Glomerular visceral epithelial cell (primary cell): ENCODE measurements around the gene CABLES2.

Source experiments
- DNase-seq: peaks from one replicate; pipeline ENCODE4 v3.0.0-alpha.2; 2016; ENCODE audit errors: extremely low spot score

Gene CABLES2

DNA sequence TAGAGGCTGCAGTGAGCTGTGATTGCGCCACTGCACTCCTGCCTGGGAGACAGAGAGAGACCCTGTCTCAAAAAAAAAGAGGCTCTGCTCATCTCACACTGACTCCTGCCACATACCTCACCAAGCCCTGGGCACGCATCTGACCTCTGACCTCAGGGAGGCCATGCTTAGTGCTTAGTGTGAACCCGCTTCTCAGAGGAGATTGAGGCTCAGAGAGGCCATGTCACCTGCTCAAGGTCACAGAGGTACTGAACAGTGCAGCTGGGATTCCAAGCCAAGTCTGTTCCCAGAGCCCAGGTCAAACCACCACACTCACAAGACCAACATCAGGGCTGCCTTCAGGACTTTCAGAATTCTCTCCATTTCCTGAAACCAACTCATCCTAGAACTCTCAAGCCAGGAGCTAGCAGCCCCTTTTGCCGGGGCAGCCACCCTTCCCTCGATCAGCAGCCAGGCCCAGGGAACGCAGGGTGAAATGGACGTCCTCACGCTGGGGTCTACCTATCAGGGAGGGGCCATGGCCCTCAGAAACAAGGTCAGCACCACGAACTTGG, 2.9 kb downstream of the CABLES2 start:
- no peak for DNase-seq

DNA sequence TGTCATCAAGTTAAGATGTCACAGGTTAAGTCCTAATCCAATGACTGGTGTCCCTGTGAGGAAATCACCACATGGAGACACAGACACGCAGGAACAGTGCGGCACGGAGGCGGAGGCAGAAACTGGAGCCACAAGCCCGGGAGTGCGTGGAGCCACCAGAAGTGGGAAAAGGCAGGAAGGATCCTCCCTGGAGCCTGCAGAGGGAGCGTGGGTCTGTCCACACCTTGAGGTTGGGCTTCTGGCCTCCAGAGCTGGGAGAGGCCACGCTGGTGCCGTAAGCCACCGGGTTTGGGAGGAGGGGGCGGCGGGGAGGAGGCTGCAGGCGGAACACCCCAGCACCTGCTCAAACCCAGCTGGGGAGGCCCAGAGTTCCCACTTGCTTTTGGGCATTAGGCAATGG, 3.8 kb downstream of the CABLES2 start:
- no peak for DNase-seq

DNA sequence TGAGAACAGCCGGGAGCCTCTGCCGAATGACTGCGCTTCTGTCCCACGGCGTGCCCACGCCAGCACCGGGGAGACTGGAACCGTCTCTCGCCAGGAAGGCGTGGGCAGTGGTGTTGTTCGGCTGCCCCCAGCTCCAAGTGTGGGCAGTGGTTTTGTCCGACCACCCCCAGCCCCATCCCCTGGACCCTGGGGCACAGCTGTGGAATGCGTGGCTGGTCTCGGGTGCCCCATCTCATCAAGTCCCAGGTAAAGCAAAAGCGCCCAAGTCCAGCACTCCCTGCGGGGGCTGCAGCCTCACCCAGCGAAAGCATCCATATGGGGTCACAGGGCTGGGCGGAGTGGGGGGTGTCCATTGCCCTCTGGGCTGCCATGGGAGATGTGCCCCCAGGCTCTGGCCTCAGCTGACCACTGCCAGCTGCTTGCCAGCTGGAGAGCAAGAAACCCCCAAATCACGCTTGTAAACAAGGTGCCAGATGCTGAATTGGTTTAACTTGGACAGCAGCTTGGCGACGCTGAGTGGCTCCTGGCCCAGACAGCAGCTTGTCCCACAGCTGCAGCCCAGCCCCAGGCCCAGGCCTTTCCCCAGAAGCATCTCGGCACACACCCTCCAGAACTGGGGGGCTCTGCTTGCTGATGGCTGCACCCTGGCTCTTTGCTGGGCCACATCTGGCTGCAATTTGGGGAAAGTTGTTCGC, 4.5 kb downstream of the CABLES2 start:
- no peak for DNase-seq

DNA sequence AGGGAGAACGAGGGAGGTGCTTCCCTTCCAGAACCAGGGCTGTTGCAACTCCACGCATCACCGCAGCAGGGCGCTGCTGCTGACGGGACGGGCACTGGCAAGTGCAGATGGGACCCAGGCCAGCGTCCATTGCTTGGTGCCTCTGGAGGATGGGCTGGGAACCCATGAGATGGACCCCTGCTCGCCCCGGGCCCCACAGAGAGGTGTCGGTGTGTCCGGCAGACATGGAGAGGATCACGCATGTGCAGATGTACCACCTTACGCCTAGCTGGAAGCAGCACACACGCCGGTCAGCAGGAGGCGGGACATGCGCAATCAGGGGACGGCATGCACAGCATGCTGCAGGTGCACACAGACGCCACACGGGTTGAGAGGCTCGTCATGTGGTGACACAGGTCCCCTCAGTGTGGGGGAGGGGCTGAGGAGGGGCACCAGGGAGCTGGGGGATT, 5.7 kb downstream of the CABLES2 start:
- no peak for DNase-seq

DNA sequence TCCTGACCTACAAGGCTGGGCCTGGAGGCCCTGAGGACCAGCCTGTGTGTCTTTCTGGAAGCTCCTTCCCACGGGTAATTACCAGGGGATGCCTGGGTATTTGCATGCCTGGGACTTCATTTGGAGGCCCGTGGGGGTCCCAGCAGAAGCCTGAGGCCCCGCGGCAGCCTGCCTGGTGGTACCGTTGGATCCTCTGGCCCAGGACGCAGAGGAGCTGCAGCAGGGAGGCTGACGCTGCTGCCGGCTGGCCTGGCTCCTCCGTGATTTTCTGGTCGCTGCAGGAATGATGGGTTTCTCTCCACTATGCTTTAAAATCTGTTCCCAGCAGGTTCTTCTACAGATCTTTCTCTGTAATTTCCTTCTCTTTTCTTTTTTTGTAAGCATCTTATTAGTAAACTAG, 6.5 kb downstream of the CABLES2 start:
- no peak for DNase-seq

DNA sequence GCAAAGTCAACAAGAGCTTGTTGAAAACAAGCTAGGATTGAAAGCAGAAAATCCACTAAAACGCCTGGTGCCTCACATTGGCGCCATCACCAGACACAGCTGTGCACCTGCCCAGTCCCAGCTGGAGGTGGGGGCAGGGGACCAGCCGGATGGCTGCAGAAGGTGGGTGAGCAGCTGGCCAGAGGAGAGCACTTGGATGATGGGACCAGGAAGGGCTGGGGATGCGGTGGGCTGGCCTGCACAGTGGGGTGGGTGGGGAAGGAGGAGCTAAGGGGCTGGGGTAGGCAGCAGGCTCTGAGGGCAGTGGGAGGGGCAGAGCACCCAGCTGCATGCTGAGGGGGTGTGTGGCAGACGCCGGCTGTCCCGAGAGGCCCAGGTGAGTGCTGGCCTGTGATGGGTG, 7.1 kb downstream of the CABLES2 start:
- DNase-seq, result no peak

DNA sequence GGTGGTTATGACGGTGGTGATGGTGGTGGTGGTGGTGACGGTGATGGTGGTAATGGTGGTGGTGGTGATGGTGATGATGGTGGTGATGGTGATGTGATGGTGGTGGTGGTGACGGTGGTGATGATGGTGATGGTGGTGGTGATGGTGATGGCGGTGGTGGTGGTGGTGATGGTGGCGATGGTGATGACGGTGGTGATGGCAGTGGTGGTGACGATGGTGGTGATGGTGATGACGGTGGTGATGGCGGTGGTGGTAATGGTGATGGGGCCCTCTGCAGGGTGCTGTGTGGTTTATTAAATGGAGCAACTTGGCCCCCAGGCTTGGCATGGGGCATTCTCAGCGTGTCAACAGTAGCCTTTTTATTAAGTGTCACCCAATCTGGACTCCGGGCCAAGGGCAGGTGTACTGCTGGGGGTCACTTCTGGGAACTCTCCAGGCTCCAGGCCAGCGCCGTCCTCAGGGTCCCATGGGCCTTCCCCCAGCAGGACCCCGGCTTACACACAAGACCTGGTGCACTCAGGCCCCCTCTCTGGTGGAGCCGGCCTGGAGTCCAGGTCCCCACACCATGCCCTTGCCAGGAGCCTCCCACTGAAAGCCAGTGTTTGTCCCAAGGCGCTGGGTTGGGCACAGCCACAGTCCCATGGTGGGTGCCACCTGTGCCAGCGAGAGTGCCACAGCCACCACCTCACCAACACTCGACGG, 8.8 kb downstream of the CABLES2 start:
- DNase-seq, result no peak

DNA sequence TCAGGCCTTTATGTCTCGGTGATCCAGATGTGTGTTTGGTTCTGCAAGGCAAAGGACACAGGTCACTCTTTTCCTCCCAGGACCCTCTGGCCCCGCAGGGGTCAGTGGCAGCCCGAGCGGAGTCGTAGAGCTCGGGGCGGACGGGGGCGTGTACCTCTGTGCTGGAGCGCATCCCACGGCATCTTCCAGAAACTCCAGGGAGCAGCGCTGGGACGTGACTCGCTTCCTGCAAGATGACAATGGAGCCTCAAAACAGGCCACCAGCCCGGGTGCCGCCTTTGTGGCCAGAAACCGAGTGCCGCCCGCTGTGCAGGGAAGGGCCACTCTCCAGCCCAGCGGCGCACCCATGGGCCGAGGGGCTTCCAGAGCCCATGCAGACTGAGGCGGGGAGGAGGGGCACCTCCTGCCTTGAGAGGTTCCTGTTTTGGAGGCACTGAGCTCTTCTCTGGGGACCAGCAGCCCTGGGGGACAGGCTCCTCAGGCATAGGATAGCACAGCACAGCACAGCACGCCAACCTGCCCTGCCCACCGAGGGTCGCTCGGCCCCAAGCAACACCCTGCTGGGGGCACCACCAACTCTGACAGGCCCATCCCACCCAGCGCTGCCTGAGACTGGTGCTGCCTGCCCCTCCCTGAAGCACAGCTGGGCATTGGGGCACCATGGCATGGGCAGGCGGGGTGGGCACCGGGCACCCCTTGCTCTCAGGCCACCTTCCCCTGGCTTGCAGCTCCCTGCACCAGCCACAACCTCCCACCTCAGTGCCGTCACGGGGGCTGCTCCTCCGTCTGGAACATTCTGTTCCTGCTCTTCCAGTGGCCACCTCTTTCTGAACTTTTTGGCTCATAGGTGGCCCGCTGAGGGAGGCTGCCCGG, 10.5 kb downstream of the CABLES2 start:
- no peak for DNase-seq

DNA sequence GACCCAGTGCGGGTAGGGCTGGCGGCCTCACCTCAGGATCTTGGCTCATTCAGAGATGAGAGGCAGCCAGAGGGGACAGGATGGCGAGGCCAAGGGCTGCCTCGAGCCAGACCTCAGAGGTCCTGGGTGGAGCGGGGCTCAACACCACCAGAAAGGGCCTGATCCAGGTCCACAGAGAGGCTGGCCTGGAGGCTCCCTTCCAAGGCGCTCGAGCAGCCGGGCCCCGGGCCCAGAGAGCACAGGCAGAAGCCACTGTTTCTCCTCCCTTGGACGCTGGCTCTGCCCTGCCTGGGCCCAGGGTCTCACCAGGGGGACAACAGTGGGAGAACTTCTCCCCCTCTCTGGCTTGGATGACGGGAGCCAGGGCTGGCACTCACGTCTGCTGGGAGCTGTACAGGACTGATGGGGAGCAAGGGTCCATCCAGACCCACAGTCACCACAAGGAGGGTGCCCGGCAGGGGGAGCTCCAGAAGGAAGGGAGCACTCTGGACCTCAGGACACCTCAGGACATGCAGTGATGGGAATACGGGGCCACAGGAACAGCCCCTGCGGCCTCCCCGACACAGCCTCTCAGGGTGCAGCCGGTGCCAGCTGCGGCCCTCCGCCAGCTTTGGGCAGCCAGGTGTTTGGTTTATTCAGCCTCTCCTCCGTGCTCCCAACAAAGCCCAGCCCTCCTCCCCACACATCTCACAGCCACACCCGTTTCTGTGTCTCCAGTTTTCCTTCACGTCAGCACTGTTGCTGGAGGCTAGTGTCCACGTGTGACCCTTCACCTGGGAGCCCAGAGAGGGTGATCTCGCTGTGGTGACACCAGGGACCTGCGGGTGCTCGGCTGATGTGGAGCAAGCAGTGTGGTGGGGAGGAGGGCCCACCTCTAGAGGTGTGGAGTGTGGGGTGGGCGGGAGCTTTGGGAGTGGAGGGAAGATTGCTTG, 11.5 kb downstream of the CABLES2 start:
- DNase-seq, result no peak

DNA sequence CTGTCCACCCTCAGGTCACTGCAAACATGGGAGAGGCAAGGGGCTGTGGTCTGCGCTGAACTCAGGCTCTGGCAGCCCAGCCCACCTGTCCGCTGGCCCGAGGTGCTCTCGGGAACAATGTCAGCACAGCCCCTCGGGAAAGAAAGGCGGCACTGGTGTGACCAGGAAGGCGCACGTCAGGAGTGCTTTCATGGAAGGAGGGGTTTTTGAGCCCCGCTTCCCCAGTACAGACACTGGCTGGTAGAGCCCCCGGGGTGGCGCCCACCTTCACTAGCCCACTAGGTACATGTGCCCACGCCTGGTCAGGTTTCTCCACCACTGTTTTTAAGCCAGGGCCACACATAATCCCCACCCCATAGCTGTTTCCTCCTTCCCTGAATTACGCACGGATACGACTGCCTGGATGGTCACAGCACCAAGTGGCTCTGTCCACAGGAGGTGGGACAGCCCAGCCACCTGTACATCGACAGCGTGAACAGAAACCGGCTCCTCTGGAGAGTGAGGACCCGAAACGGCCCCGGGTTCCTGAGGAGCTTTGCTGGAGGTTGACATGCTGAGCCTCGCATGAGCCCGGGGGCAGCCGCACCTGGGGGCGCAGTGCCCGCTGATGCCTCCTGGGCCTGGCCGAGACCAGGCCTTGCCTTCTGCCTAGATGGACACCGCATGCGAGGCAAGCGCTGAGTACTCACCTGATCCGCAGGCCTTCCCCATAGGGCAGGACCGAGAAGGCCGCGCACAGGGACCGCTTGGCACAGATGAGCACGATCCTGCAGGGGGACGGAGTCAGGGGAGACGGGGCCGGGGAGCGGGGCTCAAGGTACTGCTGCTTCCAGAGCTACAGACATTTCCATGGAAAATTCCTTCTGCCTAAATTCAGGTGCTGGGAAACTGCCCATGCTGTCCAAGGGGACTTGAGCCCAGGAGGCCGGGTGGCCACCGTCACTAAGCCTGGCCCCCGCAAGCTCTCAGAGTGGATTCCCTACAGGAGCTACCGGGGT, 12.5 kb downstream of the CABLES2 start:
- no peak for DNase-seq

DNA sequence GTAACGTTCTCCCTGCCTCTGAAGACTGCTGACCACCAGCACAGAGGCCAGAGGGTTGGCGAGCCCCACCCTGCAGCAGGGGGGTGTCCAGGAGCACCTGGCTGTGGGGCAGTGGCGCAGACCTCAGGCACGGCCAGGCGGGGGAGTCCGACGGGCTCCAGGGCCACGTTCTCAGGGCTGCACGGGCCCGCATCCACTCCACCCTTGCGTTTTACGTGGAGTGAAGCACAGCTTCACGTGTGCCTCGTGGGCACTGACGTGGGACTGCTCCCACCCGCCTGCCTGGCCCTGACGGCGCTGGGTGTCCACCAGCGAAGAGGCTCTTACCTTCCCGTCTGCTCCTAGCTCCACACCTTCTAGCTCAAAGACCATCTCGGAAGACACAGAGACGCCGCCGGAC, 13.3 kb downstream of the CABLES2 start:
- DNase-seq, result no peak

DNA sequence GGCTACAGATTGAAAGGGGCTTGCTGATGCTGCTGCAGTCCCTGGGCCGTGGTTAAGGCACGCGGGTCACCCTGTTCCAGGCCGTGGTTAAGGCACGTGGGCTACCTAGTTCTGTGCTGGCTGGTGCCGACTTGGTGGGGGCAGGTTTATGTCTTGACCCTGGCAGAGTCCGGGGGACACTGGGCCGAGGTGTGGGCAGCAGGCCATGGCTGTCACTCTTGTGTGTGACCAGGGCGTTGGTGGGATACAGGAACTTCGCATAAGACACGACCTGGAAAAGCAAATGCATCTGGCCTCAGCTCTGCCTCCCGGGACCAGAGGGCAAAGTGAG, 13.8 kb downstream of the CABLES2 start:
- no peak for DNase-seq

DNA sequence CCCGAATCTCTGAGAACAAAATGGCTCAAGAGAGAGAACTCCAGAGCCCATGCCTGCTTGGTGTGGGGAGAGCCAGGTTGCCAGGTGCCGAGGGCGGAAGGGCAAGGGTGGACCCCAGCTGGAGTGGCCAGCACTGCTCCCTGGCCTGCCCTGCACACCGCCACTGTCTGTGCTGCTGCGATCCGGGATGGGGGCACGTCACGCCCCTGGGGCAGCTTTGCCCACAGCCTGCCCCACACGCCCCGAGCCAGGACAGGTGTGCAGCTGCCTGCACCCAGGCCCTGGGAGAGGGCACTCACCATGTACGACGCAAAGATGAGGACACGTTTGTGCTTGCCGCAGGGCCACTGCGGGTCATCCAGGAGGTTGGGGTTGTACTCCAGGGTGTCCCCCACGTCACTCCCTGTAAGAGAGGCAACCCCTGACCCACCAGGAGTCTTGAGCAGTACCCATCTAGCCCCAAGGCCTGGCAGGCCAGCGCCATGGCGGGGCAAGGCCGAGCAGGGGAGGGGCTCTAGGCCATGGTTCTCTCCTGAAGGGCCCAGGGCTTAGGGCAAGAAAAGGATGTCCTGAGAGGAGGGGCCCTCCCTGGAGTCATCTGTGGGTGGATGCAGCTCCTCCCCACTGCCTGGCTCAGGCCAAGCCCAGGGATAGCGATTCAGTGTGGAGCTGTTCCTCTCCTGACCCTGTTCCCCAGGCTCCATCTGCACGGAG, 14.3 kb downstream of the CABLES2 start:
- DNase-seq, result no peak

DNA sequence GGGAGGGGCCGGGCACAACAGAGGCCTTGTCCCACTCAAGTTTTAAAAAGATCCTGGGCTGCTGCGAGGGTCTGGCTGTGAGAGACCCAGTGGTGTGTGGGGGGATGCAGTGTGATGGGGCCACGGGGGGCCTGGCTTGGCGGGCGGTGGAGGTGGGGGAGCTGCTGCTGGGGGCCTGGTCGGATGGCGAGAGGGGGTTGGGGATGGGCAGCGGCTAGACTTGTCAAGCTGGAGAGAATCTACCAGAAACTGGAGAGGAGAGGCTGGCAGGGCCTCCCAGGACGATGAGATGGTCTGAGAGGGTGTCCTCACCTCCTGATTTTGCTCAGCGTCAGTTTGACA, 15.0 kb downstream of the CABLES2 start:
- DNase-seq, result no peak

DNA sequence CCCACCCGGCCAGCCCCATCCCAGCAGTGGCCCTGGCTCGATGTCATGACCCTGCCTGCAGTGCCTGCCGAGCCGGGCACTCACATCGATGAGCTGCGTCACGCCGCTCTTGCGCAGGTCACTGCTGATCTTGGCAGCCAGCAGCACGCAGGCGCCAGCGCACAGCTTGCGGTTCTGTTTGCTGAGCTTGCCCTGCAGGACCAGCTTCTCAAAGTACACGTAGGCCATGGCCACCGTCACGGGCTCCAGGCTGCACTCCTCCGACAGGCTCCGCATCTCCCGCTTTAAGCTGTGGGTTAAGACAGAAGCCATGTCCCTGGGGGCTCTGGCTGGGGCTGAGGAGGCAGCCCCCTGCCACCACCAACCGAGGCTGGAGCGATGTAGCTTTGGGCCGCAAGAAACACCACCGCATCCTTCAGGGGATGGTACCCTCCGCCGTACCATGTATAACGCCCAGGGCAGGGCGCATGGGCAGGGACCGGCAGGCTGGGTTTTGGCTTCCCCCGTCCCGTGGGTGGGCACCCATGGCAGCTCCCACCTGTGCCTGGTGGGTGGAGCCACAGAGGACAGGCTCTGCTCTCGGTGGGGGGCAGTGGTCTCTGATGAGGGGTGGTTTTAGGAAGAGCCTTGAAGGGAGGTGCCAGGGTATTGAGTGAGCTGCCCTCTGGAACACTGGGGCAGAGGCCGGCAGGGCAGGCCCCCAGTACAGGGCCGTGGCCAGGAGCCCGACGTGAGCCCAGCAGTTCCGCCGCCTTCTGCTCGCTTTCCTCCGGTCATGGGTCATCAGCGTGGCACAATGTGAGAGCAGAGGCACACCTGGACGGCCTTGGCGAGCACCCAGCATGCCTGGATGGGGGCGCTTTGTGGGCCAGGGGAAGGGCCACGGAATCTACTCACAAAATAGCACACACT, 15.7 kb downstream of the CABLES2 start:
- no peak for DNase-seq

DNA sequence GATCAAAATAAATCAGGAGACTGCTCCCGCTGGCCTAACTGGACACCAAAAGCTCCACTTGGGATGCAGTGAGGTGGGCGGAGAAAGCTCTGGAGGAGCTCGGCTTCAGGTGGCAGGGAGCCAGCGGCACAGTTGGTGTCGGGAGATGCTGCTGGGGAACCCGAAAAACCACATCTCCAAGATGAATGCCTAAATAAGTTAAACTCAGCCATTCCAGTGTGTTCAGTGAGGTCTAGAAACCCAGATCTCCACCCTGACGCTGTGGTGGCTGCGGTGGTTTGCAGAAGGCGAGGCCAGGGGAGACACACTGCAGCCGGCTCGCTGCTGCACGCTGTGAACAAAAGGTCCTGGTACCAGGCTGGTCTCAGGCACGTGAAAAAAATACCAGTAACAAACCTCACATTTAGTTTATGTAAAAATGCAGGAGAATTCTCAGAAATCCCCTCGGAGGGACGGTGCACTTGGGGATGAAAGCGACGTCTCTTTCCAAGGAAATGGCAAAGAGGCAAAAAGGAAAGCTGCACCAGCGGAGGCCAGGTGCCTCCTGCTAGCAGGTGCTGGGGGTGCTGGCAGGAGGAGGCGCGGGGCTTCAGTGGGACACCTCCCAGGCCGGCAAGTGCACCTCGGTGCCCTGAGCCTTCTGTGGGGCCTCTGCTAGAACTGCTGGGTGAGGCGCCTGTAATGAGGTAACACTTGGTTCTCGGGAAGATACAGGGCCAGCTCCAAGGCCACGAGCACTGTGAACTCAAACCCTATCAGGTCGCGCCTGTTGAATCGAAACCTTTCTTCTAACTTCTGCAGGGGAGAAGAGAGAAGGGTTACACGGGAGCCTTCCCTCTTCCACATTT, 16.5 kb downstream of the CABLES2 start:
- DNase-seq, result no peak

DNA sequence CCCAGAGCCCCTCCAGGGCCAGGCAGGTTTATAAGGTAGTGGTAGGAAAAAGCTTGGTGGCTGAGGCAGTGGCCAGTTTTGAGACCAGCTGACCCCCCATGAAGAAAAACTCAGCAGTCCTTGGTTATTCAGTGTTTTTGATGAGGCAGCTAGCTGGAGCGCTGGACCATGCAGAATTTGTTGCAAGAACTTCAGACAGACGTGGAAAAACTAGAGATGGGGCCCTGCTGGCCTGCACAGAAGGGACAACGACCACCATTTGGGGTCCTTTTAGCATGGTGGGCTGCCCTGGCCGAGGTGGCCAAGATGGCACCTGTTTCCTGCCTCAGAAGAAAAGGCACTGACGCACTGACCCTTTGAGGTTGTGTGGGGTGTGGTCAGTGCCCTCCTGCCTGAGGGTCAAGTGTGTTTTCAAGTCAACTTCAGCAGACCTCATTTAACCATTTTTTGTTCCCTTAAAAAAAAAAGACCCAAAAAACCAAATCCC, 17.4 kb downstream of the CABLES2 start:
- DNase-seq, result no peak
